GM18508 (cell line): ENCODE measurements around the gene ZNF160.
"Not testable (repeated sequence)": the region's sequence is repeated elsewhere in the genome, so short reads cannot be mapped to it uniquely, and the experiment has no call there.

Experiments
- ATAC-seq: cut with Tn5 transposase; IDR thresholded peaks from one replicate; pipeline ENCODE4 v1.9.1; 2021; ENCODE audit warnings: moderate number of reproducible peaks; ENCODE audit not compliant: insufficient read depth, unreplicated experiment

Gene ZNF160

GRCh38 chr19:53034054-53034453, 69.2 kb downstream of the ZNF160 start:
- ATAC-seq: no peak

- not testable (repeated sequence) for ATAC-seq
These were observed 74.9 kb downstream of the ZNF160 start for GRCh38 chr19:53028306-53028705.

GRCh38 chr19:53019684-53020083, 83.5 kb downstream of the ZNF160 start:
- ATAC-seq: no peak
